ENCODE results near the gene ISX. TPM values are rescaled to one million over a fixed set of nuclear protein-coding genes. Genes with fewer than 3 reads are reported as not detected.

The ISX gene
- total RNA-seq, 1 experiment from 2014 or later: not detected

- no peak for DNase-seq (ENCODE audit: low spot score)
- CTCF ChIA-PET: interaction anchor here (0.6 kb wide), 1 partner anchor 117 kb away, joined by 10 read pairs; no protein-coding TSS in a partner anchor
- intact Hi-C loops (cut with micrococcal nuclease; ENCODE audit: unreplicated experiment): no loop called here
- POLR2A ChIA-PET (ENCODE audit: low non-redundant PET): no interaction called here
- Histone ChIP-seq H3K27me3 (replicated peaks; ENCODE audit: insufficient read depth, low read depth, low read length, poor library complexity) (peaks cover 16% of the 10 kb centered on the region), H3K4me1 (ENCODE audit: insufficient read depth, low read length, poor library complexity, severe bottlenecking) (no peaks in the 10 kb centered on the region), H3K9me3 (ENCODE audit: low read depth, low read length, poor library complexity, severe bottlenecking) (no peaks in the 10 kb centered on the region), H3K36me3 (ENCODE audit: insufficient read depth, low read length, poor library complexity, severe bottlenecking) (no peaks in the 10 kb centered on the region), H3K4me3 (ENCODE audit: low read depth, low read length, poor library complexity, severe bottlenecking) (no peak overlapping the region), H3K27ac (ENCODE audit: low read depth, low read length, poor library complexity, severe bottlenecking) (no peak overlapping the region)
- no TSS peak for BruUV-seq (replicated peaks)
- no peak for TF ChIP-seq EZH2 (IDR thresholded peaks at IDR 0.05; ENCODE audit: borderline replicate concordance, low read depth, low read length, poor library complexity, severe bottlenecking)
These were observed 26.3 kb upstream of the ISX start for GRCh38 chr22:35039625-35040024.

GRCh38 chr22:35043252-35043933 is 22.6 kb upstream of the ISX start:
- intact Hi-C loops (cut with micrococcal nuclease; ENCODE audit: unreplicated experiment): no loop called here
- TF ChIP-seq EZH2 (IDR thresholded peaks at IDR 0.05; ENCODE audit: borderline replicate concordance, low read depth, low read length, poor library complexity, severe bottlenecking) (no peak), CTCF (conservative IDR thresholded peaks at IDR 0.05; ENCODE audit: low read depth, low read length) (no peak)
- DNase-seq (ENCODE audit: low spot score): no peak
- H3K4me1 ChIP-seq (ENCODE audit: insufficient read depth, low read length, poor library complexity, severe bottlenecking): no peaks in the 10 kb centered on the region
- CTCF ChIA-PET: no interaction called here
- no peak overlapping the region for H3K27ac ChIP-seq (ENCODE audit: low read depth, low read length, poor library complexity, severe bottlenecking)
- no TSS peak for BruUV-seq (replicated peaks)
- H3K9me3 ChIP-seq (ENCODE audit: low read depth, low read length, poor library complexity, severe bottlenecking): no peaks in the 10 kb centered on the region
- POLR2A ChIA-PET (ENCODE audit: low non-redundant PET): no interaction called here
- no peaks in the 10 kb centered on the region for H3K36me3 ChIP-seq (ENCODE audit: insufficient read depth, low read length, poor library complexity, severe bottlenecking)
- H3K4me3 ChIP-seq (ENCODE audit: low read depth, low read length, poor library complexity, severe bottlenecking): no peak overlapping the region
- H3K27me3 ChIP-seq (replicated peaks; ENCODE audit: insufficient read depth, low read depth, low read length, poor library complexity): peaks cover 21% of the 10 kb centered on the region

- Histone ChIP-seq H3K4me3 (ENCODE audit: low read depth, low read length, poor library complexity, severe bottlenecking) (no peak overlapping the region), H3K27me3 (replicated peaks; ENCODE audit: insufficient read depth, low read depth, low read length, poor library complexity) (peaks cover 15% of the 10 kb centered on the region), H3K27ac (ENCODE audit: low read depth, low read length, poor library complexity, severe bottlenecking) (no peak overlapping the region), H3K4me1 (ENCODE audit: insufficient read depth, low read length, poor library complexity, severe bottlenecking) (no peaks in the 10 kb centered on the region), H3K9me3 (ENCODE audit: low read depth, low read length, poor library complexity, severe bottlenecking) (no peaks in the 10 kb centered on the region), H3K36me3 (ENCODE audit: insufficient read depth, low read length, poor library complexity, severe bottlenecking) (no peaks in the 10 kb centered on the region)
- BruUV-seq (replicated peaks): no TSS peak
- intact Hi-C loops (cut with micrococcal nuclease; ENCODE audit: unreplicated experiment): no loop called here
- DNase-seq (ENCODE audit: low spot score): no peak
- TF ChIP-seq EZH2 (IDR thresholded peaks at IDR 0.05; ENCODE audit: borderline replicate concordance, low read depth, low read length, poor library complexity, severe bottlenecking): no peak
- TF ChIP-seq CTCF (conservative IDR thresholded peaks at IDR 0.05; ENCODE audit: low read depth, low read length): no peak
- POLR2A ChIA-PET (ENCODE audit: low non-redundant PET): no interaction called here
- CTCF ChIA-PET: no interaction called here
These were observed 22.0 kb upstream of the ISX start for GRCh38 chr22:35043934-35044319.

Measured in A673 (cell line).